Activated CD8-positive, alpha-beta memory T cell treated with anti-CD3 and anti-CD28 coated beads, Interleukin-2, amount 50 U/mL, for 24 hours (primary cell): Measurements from ENCODE around the gene RPL23.
A peak's percentile ranks its signal among the peaks of the same experiment; 100 is the strongest.

Experiments used
- DNase-seq: peaks from one replicate; pipeline ENCODE4 v3.0.0-alpha.2; 2020; ENCODE audit errors: extremely low read depth

RPL23 gene

GRCh38 chr17:38853292-38854219 is at the start of gene RPL23:
TSS of gene RPL23 (minus strand) at chr17:38853721. CDS start at chr17:38853710, 11 bp downstream.
- peak; percentile 86 for DNase-seq

- no peak for DNase-seq
These were observed 47.6 kb upstream of the RPL23 start for GRCh38 chr17:38900978-38901656.

- no peak for DNase-seq
These were observed 45.9 kb upstream of the RPL23 start for GRCh38 chr17:38899421-38899820.

GRCh38 chr17:38898812-38899348 is 45.4 kb upstream of the RPL23 start:
- DNase-seq = peak; percentile 69

- no peak for DNase-seq
These were observed 44.8 kb upstream of the RPL23 start for GRCh38 chr17:38898291-38898679.

GRCh38 chr17:38897671-38898290 is 44.3 kb upstream of the RPL23 start:
- DNase-seq = no peak

GRCh38 chr17:38897176-38897575 is 43.7 kb upstream of the RPL23 start:
- no peak for DNase-seq

GRCh38 chr17:38896346-38896954 is 42.9 kb upstream of the RPL23 start:
- no peak for DNase-seq

- DNase-seq = no peak
These were observed 40.8 kb upstream of the RPL23 start for GRCh38 chr17:38894276-38894675.

- no peak for DNase-seq
These were observed 40.1 kb upstream of the RPL23 start for GRCh38 chr17:38893607-38894006.

- no peak for DNase-seq
These were observed 39.6 kb upstream of the RPL23 start for GRCh38 chr17:38893113-38893512.

GRCh38 chr17:38892620-38893019 is 39.1 kb upstream of the RPL23 start:
- no peak for DNase-seq

- DNase-seq = no peak
These were observed 38.6 kb upstream of the RPL23 start for GRCh38 chr17:38892083-38892482.

GRCh38 chr17:38891441-38891840 is 37.9 kb upstream of the RPL23 start:
- no peak for DNase-seq

- no peak for DNase-seq
These were observed 36.9 kb upstream of the RPL23 start for GRCh38 chr17:38890410-38890746.

- DNase-seq = no peak
These were observed 36.4 kb upstream of the RPL23 start for GRCh38 chr17:38889745-38890409.

- no peak for DNase-seq
These were observed 35.3 kb upstream of the RPL23 start for GRCh38 chr17:38888842-38889241.

GRCh38 chr17:38886643-38887010 is 33.1 kb upstream of the RPL23 start:
- DNase-seq = no peak

- DNase-seq = no peak
These were observed 32.5 kb upstream of the RPL23 start for GRCh38 chr17:38885728-38886642.

- DNase-seq = no peak
These were observed 31.7 kb upstream of the RPL23 start for GRCh38 chr17:38885044-38885727.
